Astrocyte of the spinal cord (primary cell): ENCODE measurements around the gene KLHL28.

ENCODE experiments used
- DNase-seq: peaks from one replicate; pipeline ENCODE4 v3.0.0; 2011; ENCODE audit warnings: low read depth, low spot score
- H3K4me3 ChIP-seq: 2 replicates; pipeline ENCODE4 v1.5.1; 2011; ENCODE audit warnings: low read depth, mild to moderate bottlenecking, low read length, moderate library complexity
- in situ Hi-C: cut with HindIII; loops from 2 replicates; pipeline ENCODE4 v1.10.0; 2017; ENCODE audit warnings: low sequenced_read_pairs
- TF ChIP-seq, protein P1 (sequence below): IDR thresholded peaks from 2 replicates; pipeline ENCODE4 v1.5.1; 2012; ENCODE audit warnings: low read depth, mild to moderate bottlenecking, low read length, inconsistent platforms

KLHL28 gene

GRCh38 chr14:44971459-44971858 lies 9.7 kb upstream of the KLHL28 start:
- no peak for DNase-seq
- no peak overlapping the region for H3K4me3 ChIP-seq
- TF ChIP-seq, protein P1, sequence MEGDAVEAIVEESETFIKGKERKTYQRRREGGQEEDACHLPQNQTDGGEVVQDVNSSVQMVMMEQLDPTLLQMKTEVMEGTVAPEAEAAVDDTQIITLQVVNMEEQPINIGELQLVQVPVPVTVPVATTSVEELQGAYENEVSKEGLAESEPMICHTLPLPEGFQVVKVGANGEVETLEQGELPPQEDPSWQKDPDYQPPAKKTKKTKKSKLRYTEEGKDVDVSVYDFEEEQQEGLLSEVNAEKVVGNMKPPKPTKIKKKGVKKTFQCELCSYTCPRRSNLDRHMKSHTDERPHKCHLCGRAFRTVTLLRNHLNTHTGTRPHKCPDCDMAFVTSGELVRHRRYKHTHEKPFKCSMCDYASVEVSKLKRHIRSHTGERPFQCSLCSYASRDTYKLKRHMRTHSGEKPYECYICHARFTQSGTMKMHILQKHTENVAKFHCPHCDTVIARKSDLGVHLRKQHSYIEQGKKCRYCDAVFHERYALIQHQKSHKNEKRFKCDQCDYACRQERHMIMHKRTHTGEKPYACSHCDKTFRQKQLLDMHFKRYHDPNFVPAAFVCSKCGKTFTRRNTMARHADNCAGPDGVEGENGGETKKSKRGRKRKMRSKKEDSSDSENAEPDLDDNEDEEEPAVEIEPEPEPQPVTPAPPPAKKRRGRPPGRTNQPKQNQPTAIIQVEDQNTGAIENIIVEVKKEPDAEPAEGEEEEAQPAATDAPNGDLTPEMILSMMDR = no peak
- in situ Hi-C loops = no loop called here

DNA sequence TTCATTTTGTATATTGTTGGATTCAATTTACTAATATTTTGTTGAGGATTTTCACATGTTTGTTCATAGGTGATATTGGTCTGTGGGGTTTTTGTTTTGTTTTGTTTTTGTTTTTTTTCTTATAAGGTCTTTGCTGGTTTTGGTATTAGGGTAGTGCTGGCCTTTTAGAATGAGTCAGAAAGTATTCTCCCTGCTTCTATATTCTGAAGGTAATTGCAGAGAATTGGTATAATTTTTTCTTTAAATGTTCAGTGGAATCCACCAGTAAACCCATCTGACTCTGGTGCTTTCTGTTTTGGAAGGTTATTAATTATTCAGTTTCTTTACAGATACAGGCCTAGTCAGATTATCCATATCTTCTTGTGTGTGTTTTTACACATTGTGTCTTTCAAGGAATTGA lies 9.2 kb upstream of the KLHL28 start:
- TF ChIP-seq, protein P1 = no peak
- no peak overlapping the region for H3K4me3 ChIP-seq
- no peak for DNase-seq
- in situ Hi-C loops = no loop called here

DNA sequence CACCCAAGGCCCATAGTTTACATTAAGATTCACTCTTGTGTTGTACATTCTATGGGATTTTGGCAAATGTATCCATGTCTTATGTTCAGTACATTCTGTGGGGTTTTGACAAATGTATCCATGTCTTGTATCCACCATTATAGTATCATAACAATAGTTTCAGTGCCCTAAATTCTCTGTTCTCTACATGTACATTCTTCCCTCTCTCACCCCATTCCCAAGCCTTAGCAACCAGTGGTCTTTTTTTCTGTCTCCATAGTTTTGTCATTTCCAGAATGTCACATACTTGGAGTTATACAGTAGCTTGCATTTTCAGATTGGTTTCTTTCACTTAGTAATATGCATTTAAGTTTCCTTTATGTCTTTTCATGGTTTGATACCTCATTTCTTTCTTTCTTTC lies 7.0 kb upstream of the KLHL28 start:
- TF ChIP-seq, protein P1 = no peak
- DNase-seq = no peak
- no peak overlapping the region for H3K4me3 ChIP-seq
- in situ Hi-C loops = no loop called here

DNA sequence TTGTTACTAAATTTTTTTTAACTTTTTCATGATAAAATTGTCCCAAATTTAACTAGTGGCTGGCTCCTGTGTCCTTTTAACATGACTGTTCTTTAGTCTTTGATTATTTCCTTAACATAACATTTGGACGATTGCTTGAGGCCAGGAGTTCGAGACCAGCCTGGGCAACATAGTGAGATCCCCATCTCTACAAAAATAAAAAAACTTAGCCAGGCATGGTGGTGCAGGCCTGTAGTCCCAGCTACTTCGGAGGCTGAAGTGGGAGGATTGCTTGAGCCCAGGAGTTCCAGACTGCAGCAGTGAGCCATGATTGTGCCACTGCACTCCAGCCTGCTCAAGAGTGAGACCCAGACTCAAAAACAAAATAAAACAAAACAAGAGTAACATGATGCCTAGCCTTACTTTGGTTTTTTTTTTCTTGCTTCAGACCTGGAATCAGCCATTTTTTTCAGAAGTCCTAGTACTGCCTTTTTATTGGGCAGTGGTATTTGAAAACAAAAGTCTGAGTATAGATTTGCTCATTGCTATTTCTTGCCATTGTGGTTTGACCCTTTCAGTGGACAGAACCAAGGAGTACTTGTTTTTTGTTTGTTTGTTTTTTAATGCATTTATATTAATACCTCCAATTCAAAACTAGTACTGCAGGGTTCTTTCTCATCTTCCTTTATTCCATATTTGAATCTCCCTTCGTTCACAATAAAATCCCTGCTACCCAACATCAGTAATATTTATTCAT lies 5.0 kb upstream of the KLHL28 start:
- no peak for DNase-seq
- TF ChIP-seq, protein P1 = no peak
- peak overlapping the region; percentile 11 for H3K4me3 ChIP-seq
- in situ Hi-C loops = no loop called here

DNA sequence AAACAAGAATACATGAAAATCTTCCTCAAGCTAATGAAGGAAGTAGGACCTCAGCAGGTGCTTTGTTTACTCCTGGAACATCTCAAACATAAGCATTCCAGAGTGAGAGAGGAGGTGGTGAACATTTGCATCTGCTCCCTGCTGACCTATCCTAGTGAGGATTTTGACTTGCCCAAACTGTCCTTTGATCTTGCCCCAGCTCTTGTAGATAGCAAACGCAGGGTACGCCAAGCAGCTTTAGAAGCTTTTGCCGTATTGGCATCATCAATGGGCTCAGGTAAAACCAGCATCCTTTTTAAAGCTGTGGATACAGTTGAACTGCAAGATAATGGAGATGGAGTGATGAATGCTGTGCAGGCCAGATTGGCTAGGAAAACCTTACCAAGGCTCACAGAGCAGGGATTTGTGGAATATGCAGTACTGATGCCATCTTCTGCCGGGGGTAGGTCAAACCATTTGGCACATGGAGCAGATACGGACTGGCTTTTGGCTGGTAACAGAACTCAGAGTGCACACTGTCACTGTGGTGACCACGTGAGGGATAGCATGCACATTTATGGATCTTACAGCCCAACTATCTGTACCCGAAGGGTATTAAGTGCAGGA lies 2.1 kb upstream of the KLHL28 start:
- in situ Hi-C loops = no loop called here
- TF ChIP-seq, protein P1 = no peak
- DNase-seq = no peak
- H3K4me3 ChIP-seq = peak overlapping the region; percentile 68

DNA sequence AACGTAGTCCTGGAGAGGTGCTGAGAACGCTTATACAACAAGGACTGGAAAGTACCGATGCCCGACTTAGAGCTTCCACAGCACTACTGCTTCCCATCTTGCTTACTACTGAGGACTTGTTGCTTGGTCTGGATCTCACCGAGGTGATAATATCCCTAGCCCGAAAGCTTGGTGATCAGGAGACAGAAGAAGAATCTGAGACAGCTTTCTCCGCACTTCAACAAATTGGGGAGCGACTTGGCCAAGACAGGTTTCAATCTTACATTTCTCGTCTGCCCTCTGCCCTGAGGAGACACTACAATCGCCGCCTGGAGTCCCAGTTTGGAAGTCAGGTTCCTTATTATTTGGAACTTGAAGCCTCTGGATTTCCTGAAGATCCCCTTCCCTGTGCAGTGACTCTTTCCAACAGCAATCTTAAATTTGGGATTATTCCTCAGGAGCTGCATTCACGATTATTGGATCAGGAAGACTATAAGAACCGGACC lies 1.3 kb upstream of the KLHL28 start:
- DNase-seq = no peak
- TF ChIP-seq, protein P1 = no peak
- in situ Hi-C loops = no loop called here
- peak overlapping the region; percentile 68 for H3K4me3 ChIP-seq
